Mammary epithelial cell (primary cell): ENCODE results near the gene SLF2.

Experiments
- CTCF ChIP-seq, 2 donors: IDR thresholded peaks in 1 of 2; conservative IDR thresholded peaks in 1 of 2; 2 replicates each; pipeline ENCODE4 v1.5.1; 2011 to 2012; ENCODE audit warnings: inconsistent platforms in 2 of 2, low read length in 2 of 2, mild to moderate bottlenecking in 2 of 2, control low read depth in 1 of 2, low read depth in 1 of 2; ENCODE audit not compliant: insufficient read depth in 1 of 2; ENCODE audit errors: extremely low read depth in 1 of 2
- EZH2 ChIP-seq: IDR thresholded peaks from 2 replicates; pipeline ENCODE4 v1.6.1; 2012; ENCODE audit warnings: low read length, inconsistent platforms, borderline replicate concordance

- TF ChIP-seq CTCF (conservative IDR thresholded peaks at IDR 0.05 in 1 of 2, IDR thresholded peaks at IDR 0.05 in 1 of 2; ENCODE audit: extremely low read depth in 1 of 2, insufficient read depth in 1 of 2, low read depth in 1 of 2, low read length in 2 of 2): no peak
- TF ChIP-seq EZH2: no peak
Measured at GRCh38 chr10:100886521-100886920, 26.2 kb upstream of the SLF2 start.
